Fibroblast of lung (primary cell): ENCODE results near the gene L3MBTL3. TPM values are rescaled to one million over a fixed set of nuclear protein-coding genes. Genes with fewer than 3 reads are reported as not detected.

Experiments used
- DNase-seq, 2 donors: peaks; one replicate each; pipeline versions ENCODE4 v3.0.0 to v3.0.0-alpha.2; 2010; ENCODE audit warnings: low read depth in 2 of 2
- H2AFZ ChIP-seq: 2 replicates; pipeline ENCODE4 v1.5.1; 2012; ENCODE audit warnings: low read length, control low read depth, inconsistent platforms
- H3K27ac ChIP-seq: 2 replicates; pipeline ENCODE4 v1.5.1; 2011; ENCODE audit warnings: low read length, control low read depth; ENCODE audit not compliant: insufficient read depth
- H3K27me3 ChIP-seq: 2 replicates; pipeline ENCODE4 v1.5.1; 2011; ENCODE audit warnings: mild to moderate bottlenecking, low read length; ENCODE audit not compliant: control insufficient read depth, insufficient read depth
- H3K36me3 ChIP-seq: 2 replicates; pipeline ENCODE4 v1.5.1; 2011; ENCODE audit warnings: low read length; ENCODE audit not compliant: control insufficient read depth, insufficient read depth
- H3K4me1 ChIP-seq: 2 replicates; pipeline ENCODE4 v1.5.1; 2011; ENCODE audit warnings: low read length; ENCODE audit not compliant: control insufficient read depth, insufficient read depth; ENCODE audit errors: extremely low read depth
- H3K4me2 ChIP-seq: 2 replicates; pipeline ENCODE4 v1.5.1; 2011; ENCODE audit warnings: low read length, control low read depth; ENCODE audit not compliant: insufficient read depth; ENCODE audit errors: extremely low read depth
- H3K4me3 ChIP-seq, 4 experiments: fragments of 200-600 bp in 1 of 4; sonication (generic) in 1 of 4; replicated peaks in 1 of 4; 2 replicates each; pipeline ENCODE4 v1.5.1; 2011 to 2016; ENCODE audit warnings: low read length in 4 of 4, low read depth in 3 of 4, mild to moderate bottlenecking in 3 of 4, control low read depth in 2 of 4, inconsistent platforms in 1 of 4, mixed read lengths in 1 of 4; ENCODE audit not compliant: insufficient read depth in 1 of 4; ENCODE audit errors: control extremely low read depth in 1 of 4
- H3K79me2 ChIP-seq: 2 replicates; pipeline ENCODE4 v1.5.1; 2012; ENCODE audit warnings: mild to moderate bottlenecking, low read length, inconsistent platforms; ENCODE audit not compliant: control insufficient read depth, insufficient read depth
- H3K9ac ChIP-seq: 2 replicates; pipeline ENCODE4 v1.5.1; 2011; ENCODE audit warnings: mild to moderate bottlenecking, low read length, control low read depth; ENCODE audit not compliant: insufficient read depth
- H3K9me3 ChIP-seq: 2 replicates; pipeline ENCODE4 v1.5.1; 2012; ENCODE audit warnings: low read depth, low read length; ENCODE audit not compliant: control insufficient read depth, insufficient read depth
- H4K20me1 ChIP-seq: 2 replicates; pipeline ENCODE4 v1.5.1; 2011; ENCODE audit warnings: low read length; ENCODE audit not compliant: control insufficient read depth, insufficient read depth; ENCODE audit errors: extremely low read depth
- EZH2 ChIP-seq: IDR thresholded peaks from 2 replicates; pipeline ENCODE4 v1.5.1; 2012; ENCODE audit warnings: low read length, control low read depth, mild to moderate bottlenecking; ENCODE audit errors: missing control alignments
- polyA plus RNA-seq, 2 donors: library from polyadenylated mRNA; depleted of rRNA in 1 of 2; stranded (reverse) in 1 of 2; unstranded in 1 of 2; fragments of >200 nt; gene quantifications; 2 replicates each; pipeline ENCODE4 v1.2.1, GENCODE V29; 2011 to 2012; ENCODE audit warnings: missing spikeins in 1 of 2
- total RNA-seq: library from RNA; depleted of rRNA; stranded (reverse); fragments of >200 nt; gene quantifications from 2 replicates; pipeline ENCODE4 v1.2.1, GENCODE V29; 2014
- TF ChIP-seq, protein P1 (sequence below), 2 donors: IDR thresholded peaks in 1 of 2; conservative IDR thresholded peaks in 1 of 2; 1 replicate in 1 of 2; 2 replicates in 1 of 2; pipeline ENCODE4 v1.5.1; 2011 to 2012; ENCODE audit warnings: low read length in 2 of 2, control low read depth in 1 of 2, inconsistent platforms in 1 of 2, low read depth in 1 of 2, mild to moderate bottlenecking in 1 of 2

Gene L3MBTL3
- total and polyA plus RNA-seq, 2 donors (not counting 1 experiment from before 2014, with no cell fraction given) = 5.6 to 6.7 TPM

DNA sequence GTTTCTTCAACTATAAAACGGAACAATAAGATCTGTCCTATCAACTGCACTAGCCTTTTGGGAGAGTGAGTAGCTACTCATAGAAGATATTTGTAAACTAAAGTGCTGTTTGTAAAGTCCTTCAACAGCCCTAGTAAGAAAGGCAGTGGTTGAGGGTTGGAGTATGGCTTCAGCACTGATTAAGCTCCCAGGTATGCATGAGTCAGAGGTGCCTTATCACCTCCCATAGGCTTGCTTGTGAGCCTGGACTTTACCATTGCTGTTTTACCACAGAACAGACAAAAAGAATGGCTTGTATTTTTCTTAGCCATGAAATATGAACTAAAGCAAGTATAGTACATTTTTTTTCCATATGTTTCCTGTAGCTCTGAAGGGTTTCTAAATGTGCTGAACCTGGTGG, 160.3 kb downstream of the L3MBTL3 start:
- H3K4me2 ChIP-seq = peak overlapping the region; percentile 27
- H3K4me3 ChIP-seq = no peak overlapping the region
- no peaks in the 10 kb centered on the region for H3K9me3 ChIP-seq
- no peaks in the 10 kb centered on the region for H3K27me3 ChIP-seq
- no peaks in the 10 kb centered on the region for H4K20me1 ChIP-seq
- no peak overlapping the region for H3K9ac ChIP-seq
- H3K36me3 ChIP-seq = no peaks in the 10 kb centered on the region
- H2AFZ ChIP-seq = no peak overlapping the region
- peaks cover 5% of the 10 kb centered on the region for H3K4me1 ChIP-seq
- TF ChIP-seq, protein P1, sequence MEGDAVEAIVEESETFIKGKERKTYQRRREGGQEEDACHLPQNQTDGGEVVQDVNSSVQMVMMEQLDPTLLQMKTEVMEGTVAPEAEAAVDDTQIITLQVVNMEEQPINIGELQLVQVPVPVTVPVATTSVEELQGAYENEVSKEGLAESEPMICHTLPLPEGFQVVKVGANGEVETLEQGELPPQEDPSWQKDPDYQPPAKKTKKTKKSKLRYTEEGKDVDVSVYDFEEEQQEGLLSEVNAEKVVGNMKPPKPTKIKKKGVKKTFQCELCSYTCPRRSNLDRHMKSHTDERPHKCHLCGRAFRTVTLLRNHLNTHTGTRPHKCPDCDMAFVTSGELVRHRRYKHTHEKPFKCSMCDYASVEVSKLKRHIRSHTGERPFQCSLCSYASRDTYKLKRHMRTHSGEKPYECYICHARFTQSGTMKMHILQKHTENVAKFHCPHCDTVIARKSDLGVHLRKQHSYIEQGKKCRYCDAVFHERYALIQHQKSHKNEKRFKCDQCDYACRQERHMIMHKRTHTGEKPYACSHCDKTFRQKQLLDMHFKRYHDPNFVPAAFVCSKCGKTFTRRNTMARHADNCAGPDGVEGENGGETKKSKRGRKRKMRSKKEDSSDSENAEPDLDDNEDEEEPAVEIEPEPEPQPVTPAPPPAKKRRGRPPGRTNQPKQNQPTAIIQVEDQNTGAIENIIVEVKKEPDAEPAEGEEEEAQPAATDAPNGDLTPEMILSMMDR (conservative IDR thresholded peaks at IDR 0.05 in 1 of 2, IDR thresholded peaks at IDR 0.05 in 1 of 2; ENCODE audit: low read depth in 1 of 2, low read length in 2 of 2) = no peak
- TF ChIP-seq EZH2 = no peak
- H3K27ac ChIP-seq = no peak overlapping the region
- no peaks in the 10 kb centered on the region for H3K79me2 ChIP-seq
- DNase-seq = peak; percentile 84 to 98

GRCh38 chr6:130182466-130182865, 164.1 kb downstream of the L3MBTL3 start:
- H3K4me1 ChIP-seq = peaks cover 5% of the 10 kb centered on the region
- no peaks in the 10 kb centered on the region for H4K20me1 ChIP-seq
- H3K79me2 ChIP-seq = no peaks in the 10 kb centered on the region
- H3K27me3 ChIP-seq = no peaks in the 10 kb centered on the region
- H2AFZ ChIP-seq = no peak overlapping the region
- no peak for TF ChIP-seq EZH2
- TF ChIP-seq, protein P1 (conservative IDR thresholded peaks at IDR 0.05 in 1 of 2, IDR thresholded peaks at IDR 0.05 in 1 of 2; ENCODE audit: low read depth in 1 of 2, low read length in 2 of 2) = no peak
- H3K4me2 ChIP-seq = no peak overlapping the region
- H3K27ac ChIP-seq = no peak overlapping the region
- no peaks in the 10 kb centered on the region for H3K9me3 ChIP-seq
- no peak for DNase-seq
- no peak overlapping the region for H3K9ac ChIP-seq
- H3K4me3 ChIP-seq = no peak overlapping the region
- H3K36me3 ChIP-seq = no peaks in the 10 kb centered on the region

DNA sequence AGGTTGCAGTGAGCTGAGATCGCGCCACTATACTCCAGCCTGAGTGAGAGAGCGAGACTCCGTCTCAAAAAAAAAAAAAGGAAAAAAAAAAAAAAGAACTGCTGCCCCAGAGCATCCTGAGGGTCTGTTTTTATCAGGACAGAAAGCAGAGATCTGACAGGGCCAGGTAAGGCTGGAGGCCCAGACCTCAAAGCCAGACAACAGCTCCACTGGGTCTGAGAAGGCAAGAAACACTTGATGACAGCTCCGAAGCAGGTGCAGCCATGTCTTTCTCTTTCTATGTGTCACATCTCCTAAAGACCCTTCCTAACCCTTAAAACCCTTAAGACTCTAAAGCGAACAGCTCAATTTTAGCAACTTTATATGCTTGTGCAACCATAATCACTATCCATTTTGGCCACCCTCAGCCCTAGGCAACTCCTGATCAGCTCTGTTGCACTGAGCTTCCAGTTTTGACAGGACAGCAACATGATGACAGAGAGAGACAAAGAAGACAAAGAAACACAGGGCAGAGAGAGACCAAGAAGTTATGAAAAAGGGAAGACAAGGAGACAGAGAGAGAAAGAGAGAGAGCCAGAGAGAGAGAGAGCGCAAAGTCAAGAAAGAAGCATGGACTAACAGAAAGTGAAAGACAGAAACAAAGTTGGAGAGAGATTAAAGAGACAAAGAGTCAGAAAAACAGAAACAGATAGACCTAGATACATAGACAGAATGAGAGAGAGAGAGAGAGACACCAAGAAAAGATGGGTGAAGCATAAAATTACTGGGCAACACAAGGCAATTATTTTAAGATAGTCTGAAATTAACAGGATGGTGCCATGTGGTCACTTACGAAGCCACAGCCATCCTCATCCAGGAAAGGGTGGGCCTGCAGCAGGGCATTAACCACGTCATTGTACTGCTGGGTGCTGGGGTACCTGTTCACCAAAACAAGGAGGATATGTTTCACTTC, 165.2 kb downstream of the L3MBTL3 start:
- H3K4me2 ChIP-seq = no peak overlapping the region
- H2AFZ ChIP-seq = no peak overlapping the region

More for the DNA sequence above, 165.2 kb downstream of the L3MBTL3 start:
- H3K9me3 ChIP-seq = no peaks in the 10 kb centered on the region
- H3K79me2 ChIP-seq = no peaks in the 10 kb centered on the region
- no peaks in the 10 kb centered on the region for H4K20me1 ChIP-seq
- H3K9ac ChIP-seq = no peak overlapping the region
- H3K27me3 ChIP-seq = no peaks in the 10 kb centered on the region
- peaks cover 3% of the 10 kb centered on the region for H3K4me1 ChIP-seq
- H3K36me3 ChIP-seq = no peaks in the 10 kb centered on the region
- H3K27ac ChIP-seq = no peak overlapping the region
- TF ChIP-seq, protein P1 (conservative IDR thresholded peaks at IDR 0.05 in 1 of 2, IDR thresholded peaks at IDR 0.05 in 1 of 2; ENCODE audit: low read depth in 1 of 2, low read length in 2 of 2) = no peak
- no peak for TF ChIP-seq EZH2
- DNase-seq = no peak
- H3K4me3 ChIP-seq = no peak overlapping the region
